Measurements from ENCODE around the gene ARHGAP31.

The ARHGAP31 gene

DNA sequence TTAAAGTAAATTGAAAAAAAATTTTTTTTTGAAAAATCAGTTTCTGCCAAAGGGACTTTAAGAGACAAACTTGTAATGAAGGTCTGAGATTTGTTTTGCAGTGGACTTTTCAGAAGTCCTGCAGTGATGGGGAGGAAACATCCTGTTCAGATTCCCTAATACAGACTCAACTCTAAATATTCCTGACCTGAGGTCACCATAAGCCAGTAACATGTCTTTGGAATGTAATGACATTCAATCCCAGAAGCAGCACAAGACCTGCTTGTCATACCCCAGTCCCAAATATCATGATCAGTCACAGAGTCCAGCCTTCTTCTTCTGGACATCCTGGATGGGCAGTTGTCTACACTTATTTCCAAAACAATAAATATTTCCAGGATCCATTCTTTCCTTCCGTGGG, 115.7 kb downstream of the ARHGAP31 start:
- TF ChIP-seq, protein P1, sequence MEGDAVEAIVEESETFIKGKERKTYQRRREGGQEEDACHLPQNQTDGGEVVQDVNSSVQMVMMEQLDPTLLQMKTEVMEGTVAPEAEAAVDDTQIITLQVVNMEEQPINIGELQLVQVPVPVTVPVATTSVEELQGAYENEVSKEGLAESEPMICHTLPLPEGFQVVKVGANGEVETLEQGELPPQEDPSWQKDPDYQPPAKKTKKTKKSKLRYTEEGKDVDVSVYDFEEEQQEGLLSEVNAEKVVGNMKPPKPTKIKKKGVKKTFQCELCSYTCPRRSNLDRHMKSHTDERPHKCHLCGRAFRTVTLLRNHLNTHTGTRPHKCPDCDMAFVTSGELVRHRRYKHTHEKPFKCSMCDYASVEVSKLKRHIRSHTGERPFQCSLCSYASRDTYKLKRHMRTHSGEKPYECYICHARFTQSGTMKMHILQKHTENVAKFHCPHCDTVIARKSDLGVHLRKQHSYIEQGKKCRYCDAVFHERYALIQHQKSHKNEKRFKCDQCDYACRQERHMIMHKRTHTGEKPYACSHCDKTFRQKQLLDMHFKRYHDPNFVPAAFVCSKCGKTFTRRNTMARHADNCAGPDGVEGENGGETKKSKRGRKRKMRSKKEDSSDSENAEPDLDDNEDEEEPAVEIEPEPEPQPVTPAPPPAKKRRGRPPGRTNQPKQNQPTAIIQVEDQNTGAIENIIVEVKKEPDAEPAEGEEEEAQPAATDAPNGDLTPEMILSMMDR (IDR thresholded peaks at IDR 0.05; ENCODE audit: low read depth, low read length, missing control alignments): no peak
- no peak overlapping the region for H3K4me3 ChIP-seq (ENCODE audit: low read depth, low read length)
- DNase-seq (ENCODE audit: low read depth): no peak

DNA sequence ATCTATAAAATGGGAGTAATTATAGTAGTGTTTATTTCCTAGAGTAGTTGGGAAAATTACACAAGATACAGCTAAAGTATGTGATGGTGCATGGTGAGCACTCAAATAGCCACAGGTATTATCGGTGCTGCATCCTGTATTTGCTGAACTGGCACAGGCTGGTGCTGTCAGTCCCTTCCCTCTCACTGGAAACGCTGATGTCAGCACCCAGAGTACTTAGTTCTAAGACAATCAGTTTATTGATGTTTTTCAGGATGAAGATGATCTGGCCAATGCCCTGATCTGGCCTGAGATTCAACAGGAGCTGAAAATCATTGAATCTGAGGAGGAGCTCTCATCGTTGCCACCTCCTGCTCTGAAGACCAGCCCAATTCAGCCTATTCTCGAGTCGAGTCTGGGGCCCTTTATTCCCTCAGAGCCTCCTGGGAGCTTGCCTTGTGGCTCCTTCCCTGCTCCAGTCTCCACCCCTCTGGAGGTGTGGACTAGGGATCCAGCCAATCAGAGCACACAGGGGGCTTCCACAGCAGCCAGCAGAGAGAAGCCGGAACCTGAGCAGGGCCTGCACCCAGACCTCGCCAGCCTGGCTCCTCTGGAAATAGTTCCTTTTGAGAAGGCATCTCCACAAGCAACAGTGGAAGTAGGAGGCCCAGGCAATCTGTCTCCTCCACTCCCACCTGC, 119.6 kb downstream of the ARHGAP31 start:
- DNase-seq (ENCODE audit: low read depth): no peak
- TF ChIP-seq, protein P1 (IDR thresholded peaks at IDR 0.05; ENCODE audit: low read depth, low read length, missing control alignments): no peak

DNA sequence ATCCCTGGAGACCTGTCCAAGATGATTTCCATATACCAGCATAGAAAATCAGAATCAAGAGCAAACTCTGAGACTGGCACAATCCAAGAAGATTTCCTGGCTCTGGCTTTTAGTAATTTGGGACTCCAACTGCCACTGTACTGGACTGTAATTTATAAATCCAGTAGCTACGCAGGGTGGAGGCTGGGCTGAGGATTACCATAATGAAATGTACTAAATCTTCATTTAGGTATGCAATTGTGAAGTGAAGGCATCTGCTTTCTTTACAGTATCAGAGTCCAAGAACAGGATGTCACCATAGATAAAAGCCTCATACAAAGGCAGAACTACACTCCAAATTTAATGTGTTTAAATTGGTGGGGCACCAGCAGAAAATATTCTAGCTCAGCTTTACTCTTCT, 122.7 kb downstream of the ARHGAP31 start:
- H3K4me3 ChIP-seq (ENCODE audit: low read depth, low read length): no peak overlapping the region
- DNase-seq (ENCODE audit: low read depth): no peak
- TF ChIP-seq, protein P1 (IDR thresholded peaks at IDR 0.05; ENCODE audit: low read depth, low read length, missing control alignments): no peak

More for the DNA sequence above, 119.6 kb downstream of the ARHGAP31 start:
- no peak overlapping the region for H3K4me3 ChIP-seq (ENCODE audit: low read depth, low read length)

DNA sequence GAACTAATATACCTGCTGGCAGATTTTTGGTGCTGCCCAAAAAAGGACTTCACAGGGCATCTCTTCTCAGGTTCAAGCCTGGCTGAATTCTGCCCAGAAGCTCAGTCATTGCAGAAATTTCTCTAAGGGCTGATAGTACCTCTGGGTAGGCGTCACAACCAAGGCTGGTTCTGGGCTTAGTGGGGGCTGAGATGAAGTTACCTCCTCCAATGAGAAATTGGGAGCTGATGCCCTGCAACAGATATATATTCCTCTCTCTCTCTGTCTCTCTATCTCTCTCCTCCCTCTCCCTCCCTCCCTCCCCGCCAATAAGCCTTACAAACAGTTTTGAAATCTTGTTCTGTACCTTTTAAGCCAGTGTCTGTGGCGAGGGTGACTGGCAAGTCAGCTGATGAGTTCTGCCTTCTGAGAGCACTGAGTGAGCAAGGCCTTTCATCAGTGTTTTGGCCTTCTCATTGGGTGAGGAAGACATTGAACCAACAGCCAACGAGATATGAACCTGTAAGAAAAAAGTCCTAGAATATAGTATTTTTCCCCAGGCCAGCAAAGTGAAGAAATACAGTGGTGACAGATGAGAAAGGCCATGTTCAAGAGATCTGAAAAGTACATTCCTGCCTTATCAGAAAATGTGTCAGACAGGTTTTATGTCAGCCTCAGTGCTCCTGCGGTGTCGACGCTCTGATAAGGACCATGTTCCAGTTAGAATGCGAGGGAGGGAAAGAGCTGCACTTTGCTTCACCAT, 123.8 kb downstream of the ARHGAP31 start:
- no peak for DNase-seq (ENCODE audit: low read depth)
- TF ChIP-seq, protein P1 (IDR thresholded peaks at IDR 0.05; ENCODE audit: low read depth, low read length, missing control alignments): no peak
- no peak overlapping the region for H3K4me3 ChIP-seq (ENCODE audit: low read depth, low read length)

DNA sequence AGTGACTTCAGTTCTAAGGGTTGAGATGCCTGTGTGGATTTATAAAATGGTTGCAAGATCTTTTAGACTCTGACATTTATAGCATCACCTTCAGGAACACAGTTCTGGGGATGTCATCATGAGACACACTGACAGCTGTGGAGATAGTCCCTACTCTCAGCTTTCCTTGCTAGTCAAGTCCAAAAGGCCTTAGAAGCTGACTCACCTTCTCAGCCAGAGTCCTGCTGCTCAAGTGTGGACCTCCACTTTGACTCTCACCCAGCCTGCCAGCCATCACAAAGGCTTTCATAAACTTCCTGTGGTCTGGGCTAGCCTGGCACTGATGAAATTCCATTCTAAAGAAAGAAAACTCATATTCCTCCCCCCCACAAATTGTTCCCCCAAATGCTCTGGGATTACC, 124.5 kb downstream of the ARHGAP31 start:
- TF ChIP-seq, protein P1 (IDR thresholded peaks at IDR 0.05; ENCODE audit: low read depth, low read length, missing control alignments): no peak
- H3K4me3 ChIP-seq (ENCODE audit: low read depth, low read length): no peak overlapping the region
- no peak for DNase-seq (ENCODE audit: low read depth)

DNA sequence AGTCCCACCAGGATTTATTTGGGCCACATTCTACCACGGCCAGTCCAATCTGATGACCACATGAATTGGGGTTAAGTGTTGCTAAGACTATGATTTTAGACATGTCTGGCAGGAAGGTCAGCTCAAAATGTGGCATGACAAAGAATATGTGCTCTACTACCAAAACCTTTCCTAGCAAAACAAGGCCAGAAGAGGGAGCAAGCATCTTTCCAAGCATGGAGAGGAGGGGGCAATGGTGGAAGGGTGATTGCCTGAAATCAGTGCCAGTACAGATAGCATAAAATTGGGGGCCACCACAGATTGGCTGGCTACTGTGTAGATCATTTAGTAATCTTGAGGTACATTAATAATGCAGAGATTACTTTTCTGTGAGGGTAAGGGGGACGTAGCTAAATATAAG, 126.0 kb downstream of the ARHGAP31 start:
- TF ChIP-seq, protein P1 (IDR thresholded peaks at IDR 0.05; ENCODE audit: low read depth, low read length, missing control alignments): no peak
- DNase-seq (ENCODE audit: low read depth): no peak
- H3K4me3 ChIP-seq (ENCODE audit: low read depth, low read length): no peak overlapping the region
